ENCODE results near the gene CYLD.

DNA sequence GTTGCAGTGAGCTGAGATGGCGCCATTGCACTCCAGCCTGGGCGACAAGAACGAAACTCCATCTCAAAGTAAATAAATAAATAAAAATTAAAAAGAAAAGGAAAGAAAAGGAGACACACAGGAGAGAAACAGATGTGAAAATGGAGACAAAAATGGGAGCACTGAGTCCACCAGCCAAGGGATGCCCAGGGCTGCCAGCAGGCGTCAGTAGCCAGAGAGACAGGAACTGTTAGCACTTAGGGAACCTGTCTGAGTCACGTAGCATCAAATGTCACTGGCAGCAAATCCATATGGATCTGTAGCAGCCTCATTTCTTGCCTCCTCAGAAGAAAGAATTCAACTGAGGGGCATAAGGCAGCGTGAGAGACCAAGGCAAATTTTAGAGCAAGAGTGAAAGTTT, 79.7 kb downstream of the CYLD start:
- TF ChIP-seq POLR2AphosphoS5 (IDR thresholded peaks at IDR 0.05; ENCODE audit: low read depth, low read length) (no peak), POLR2A (IDR thresholded peaks at IDR 0.05; ENCODE audit: low read depth, low read length) (no peak)
